ENCODE data around the gene CRYGS.

- TF ChIP-seq CTCF (IDR thresholded peaks at IDR 0.05) (no peak), POLR2A (IDR thresholded peaks at IDR 0.05) (no peak)
Measured at GRCh38 chr3:186513386-186513785, 30.8 kb downstream of the CRYGS start.

Data from uterus (tissue), 2 donors.